Astrocyte of the cerebellum (primary cell): Measurements from ENCODE around the gene SHROOM1.
"Not testable (repeated sequence)": the region's sequence is repeated elsewhere in the genome, so short reads cannot be mapped to it uniquely, and the experiment has no call there.

Source experiments
- DNase-seq: peaks from one replicate; pipeline ENCODE4 v3.0.0-alpha.2; 2011; ENCODE audit warnings: low read depth
- H3K4me3 ChIP-seq: 2 replicates; pipeline ENCODE4 v1.5.1; 2011; ENCODE audit warnings: mild to moderate bottlenecking, low read depth, low read length, moderate library complexity
- CTCF ChIP-seq: IDR thresholded peaks from 2 replicates; pipeline ENCODE4 v1.5.1; 2012; ENCODE audit warnings: low read length, low read depth, moderate library complexity, mild to moderate bottlenecking; ENCODE audit errors: missing control alignments
- in situ Hi-C: cut with HindIII; loops from 2 replicates; pipeline ENCODE4 v1.10.0; 2017; ENCODE audit warnings: low sequenced_read_pairs

The SHROOM1 gene

DNA sequence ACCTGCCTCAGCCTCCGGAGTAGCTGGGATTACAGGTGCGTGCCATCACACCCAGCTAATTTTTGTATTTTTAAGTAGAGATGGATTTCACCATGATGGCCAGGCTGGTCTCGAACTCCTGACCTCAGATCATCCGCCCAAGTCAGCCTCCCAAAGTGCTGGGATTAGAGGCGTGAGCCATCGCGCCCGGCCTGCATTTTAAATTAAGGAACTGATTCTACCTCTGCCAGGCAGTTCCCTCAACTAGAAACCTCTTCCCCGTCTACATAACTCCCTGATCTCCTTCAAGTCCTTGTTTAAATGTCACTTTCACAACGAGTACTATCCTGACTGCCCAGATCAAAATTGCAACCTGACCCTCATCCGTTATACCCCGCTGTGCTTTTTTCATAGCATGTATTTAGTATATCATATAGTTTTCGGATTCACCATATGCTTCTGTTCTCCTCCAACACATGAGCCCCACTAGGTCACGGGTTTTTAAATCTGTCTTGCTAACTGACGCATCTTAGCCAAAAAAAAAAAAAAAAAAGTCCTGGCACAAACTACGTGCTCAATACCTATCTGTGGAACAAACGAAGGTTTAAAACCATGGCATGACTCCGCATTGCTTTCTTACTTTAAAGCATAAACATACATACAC lies 18.2 kb downstream of the SHROOM1 start:
- no peak for TF ChIP-seq CTCF
- DNase-seq = no peak
- no peak overlapping the region for H3K4me3 ChIP-seq
- in situ Hi-C loops = no loop called here

DNA sequence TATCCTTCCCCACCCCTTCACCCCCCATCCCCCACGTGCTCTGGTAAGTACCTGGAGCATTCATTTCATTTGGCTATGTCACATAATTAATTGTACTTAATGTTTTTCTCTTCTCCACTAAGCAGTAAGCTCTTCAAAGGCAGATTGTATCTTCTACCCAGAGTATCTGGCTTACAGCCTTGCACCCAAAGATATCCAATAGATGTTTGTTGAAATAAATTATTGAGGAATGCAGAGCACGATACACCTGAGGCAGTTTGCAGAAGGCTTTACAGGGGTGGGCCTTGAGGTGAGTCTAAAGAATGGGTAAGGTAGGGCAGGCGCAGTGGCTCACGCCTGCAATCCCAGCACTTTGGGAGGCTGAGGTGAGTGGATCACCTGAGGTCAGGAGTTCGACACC lies 19.8 kb downstream of the SHROOM1 start:
- in situ Hi-C loops = no loop called here
- no peak for DNase-seq
- TF ChIP-seq CTCF = no peak
- no peak overlapping the region for H3K4me3 ChIP-seq

DNA sequence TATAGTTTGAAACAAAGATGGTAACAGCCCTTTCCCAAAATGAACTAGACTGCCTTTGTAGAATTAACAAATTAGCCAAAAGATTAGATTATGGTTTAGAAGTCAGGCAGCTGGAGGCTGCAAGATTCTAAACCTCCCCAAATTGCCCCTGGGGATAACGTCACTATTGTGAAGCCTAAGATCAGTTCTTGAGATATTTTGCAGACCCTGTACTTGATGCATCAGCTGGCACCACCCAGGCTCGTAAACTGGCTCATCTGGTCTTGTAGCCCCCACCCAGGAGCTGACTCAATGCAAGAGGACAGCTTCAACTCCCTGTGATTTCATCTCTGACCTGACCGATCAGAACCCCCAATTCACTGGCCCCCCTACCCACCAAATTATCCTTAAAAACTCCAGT lies 21.6 kb downstream of the SHROOM1 start:
- DNase-seq = no peak
- no peak for TF ChIP-seq CTCF
- in situ Hi-C loops = no loop called here
- H3K4me3 ChIP-seq = no peak overlapping the region

DNA sequence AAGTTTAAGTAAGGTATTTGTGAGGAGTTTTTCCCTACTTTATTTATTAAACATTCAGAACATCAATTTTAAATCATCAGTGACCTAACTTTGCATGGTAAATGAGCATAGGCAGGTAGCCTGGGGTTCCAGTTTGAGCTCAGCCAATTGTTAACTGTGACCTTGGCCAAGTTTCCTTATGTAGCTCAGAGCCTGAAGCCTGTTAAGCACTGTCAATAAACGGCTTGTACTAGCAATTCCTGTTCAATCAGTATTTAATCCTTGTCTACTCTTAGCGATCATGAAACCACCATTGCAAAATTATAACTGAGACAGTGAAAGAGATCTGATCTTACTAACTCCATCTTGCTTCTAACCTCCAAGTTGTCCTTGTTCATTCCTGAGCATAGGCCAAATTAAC lies 22.0 kb downstream of the SHROOM1 start:
- no peak overlapping the region for H3K4me3 ChIP-seq
- no peak for DNase-seq
- TF ChIP-seq CTCF = no peak
- in situ Hi-C loops = no loop called here

GRCh38 chr5:132807163-132807838 lies 23.1 kb downstream of the SHROOM1 start:
- in situ Hi-C loops = no loop called here
- DNase-seq = no peak
- TF ChIP-seq CTCF = peak; percentile 24
- H3K4me3 ChIP-seq = no peak overlapping the region

- DNase-seq, in situ Hi-C loops, H3K4me3 ChIP-seq: not testable (repeated sequence)
Observed at GRCh38 chr5:132806804-132807162, 23.7 kb downstream of the SHROOM1 start.

DNA sequence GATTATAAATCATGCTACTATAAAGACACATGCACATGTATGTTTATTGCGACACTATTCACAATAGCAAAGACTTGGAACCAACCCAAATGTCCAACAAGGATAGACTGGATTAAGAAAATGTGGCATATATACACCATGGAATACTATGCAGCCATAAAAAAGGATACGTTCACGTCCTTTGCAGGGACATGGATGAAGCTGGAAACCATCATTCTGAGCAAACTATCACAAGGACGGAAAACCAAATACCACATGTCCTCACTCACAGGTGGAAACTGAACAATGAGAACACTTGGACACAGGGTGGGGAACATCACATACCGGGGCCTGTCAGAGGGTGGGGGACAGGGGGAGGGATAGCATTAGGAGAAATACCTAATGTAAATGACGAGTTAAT lies 24.6 kb downstream of the SHROOM1 start:
- H3K4me3 ChIP-seq, in situ Hi-C loops, DNase-seq: not testable (repeated sequence)

- in situ Hi-C loops, DNase-seq, H3K4me3 ChIP-seq: not testable (repeated sequence)
Observed at GRCh38 chr5:132804219-132804618, 26.2 kb downstream of the SHROOM1 start.

- in situ Hi-C loops, DNase-seq, H3K4me3 ChIP-seq: not testable (repeated sequence)
Observed at GRCh38 chr5:132802685-132803066, 27.8 kb downstream of the SHROOM1 start.
